Stimulated activated CD4-positive, alpha-beta T cell treated with anti-CD3 and anti-CD28 coated beads, Interleukin-1b, Interleukin-23, amount 100 ng/mL, for 1 hour (primary cell): Measurements from ENCODE around the gene SDSL.

Experiments used
- DNase-seq, 2 donors: peaks; one replicate each; pipeline ENCODE4 v3.0.0-alpha.2; 2020; ENCODE audit warnings: low read depth in 2 of 2

The SDSL gene, protein sequence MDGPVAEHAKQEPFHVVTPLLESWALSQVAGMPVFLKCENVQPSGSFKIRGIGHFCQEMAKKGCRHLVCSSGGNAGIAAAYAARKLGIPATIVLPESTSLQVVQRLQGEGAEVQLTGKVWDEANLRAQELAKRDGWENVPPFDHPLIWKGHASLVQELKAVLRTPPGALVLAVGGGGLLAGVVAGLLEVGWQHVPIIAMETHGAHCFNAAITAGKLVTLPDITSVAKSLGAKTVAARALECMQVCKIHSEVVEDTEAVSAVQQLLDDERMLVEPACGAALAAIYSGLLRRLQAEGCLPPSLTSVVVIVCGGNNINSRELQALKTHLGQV

DNA sequence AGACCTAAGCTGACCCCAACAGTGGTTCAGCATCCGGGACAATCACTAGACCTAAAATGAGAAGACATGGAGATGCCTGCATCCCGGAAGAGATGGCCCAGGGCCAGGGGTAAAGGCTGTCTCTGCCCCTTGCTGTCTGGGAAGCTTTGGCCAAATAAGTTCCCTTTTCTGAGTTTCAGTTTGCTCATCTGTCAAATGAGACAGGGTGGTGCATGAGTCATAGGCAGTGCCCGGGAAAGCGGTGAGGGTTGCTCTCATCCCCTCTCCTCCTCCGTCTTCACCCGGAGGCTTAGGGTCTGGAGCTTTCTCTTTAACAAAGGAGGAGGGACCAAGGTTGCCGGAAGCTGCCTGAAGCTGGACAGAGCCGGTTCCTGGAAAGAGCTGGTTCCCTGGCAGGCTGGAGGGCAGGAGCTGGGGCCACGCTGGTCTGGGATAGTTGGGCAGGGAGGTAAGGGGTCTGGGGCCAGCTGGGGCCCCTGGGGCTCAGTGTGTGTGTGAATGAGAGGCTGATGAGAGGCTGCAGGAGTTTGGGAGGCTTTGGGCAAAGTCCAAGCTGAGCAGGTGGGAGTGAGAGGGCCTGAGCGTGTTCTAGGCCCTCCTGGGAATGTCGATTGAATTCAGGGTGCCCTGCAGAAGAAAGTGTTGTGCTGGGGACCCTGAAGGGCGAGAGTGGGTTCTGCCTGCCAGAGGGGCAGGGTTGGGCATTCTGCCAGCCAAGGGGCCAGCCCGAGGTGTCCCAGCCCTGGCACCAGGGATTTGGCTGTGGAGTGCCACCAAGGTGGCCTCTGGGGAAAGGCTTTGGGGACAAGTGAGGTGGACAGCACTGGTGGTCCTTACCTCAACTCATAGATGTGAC is at the start of gene SDSL:
TSS of gene SDSL (plus strand) at position 351 of the 856 bp plus-strand sequence. CDS start 5,603 bp downstream, outside the sequence.
- DNase-seq, result no peak

DNA sequence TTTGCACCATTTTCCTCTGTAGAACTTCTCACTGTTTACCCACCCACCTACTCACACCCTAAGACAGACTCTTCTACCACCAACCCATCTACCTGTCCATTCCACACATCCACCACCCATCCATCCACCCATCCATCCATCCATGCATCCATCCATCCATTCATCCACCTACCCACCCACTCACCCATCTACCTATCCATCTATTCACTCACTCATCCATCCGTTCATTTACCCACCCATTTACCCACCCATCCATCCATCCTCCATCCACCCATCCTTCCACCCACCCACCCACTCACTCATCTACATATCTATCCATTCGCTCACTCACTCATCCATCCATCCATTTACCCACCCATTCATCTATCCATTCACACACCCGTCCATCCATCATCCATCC is 48.7 kb upstream of the SDSL start:
- no peak for DNase-seq

DNA sequence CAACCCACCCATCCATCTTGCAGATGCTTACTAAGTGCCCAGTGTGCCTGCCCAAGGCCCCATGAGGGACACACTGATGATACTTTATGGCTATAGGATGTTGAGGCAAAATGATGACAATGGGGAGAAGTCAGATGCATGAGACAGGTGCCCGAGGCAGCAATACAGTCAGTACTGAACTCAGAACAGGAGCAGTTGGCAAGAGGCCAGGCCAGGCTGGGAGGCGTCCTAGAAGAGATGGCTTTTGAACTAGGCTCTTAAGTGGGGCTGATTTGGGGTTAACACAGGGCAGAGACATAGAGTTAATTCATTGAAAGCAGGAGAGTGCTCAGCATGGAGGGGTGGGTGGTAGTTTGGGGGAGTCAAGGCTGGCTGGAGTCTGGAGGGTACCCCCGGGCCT is 48.2 kb upstream of the SDSL start:
- DNase-seq, result no peak

DNA sequence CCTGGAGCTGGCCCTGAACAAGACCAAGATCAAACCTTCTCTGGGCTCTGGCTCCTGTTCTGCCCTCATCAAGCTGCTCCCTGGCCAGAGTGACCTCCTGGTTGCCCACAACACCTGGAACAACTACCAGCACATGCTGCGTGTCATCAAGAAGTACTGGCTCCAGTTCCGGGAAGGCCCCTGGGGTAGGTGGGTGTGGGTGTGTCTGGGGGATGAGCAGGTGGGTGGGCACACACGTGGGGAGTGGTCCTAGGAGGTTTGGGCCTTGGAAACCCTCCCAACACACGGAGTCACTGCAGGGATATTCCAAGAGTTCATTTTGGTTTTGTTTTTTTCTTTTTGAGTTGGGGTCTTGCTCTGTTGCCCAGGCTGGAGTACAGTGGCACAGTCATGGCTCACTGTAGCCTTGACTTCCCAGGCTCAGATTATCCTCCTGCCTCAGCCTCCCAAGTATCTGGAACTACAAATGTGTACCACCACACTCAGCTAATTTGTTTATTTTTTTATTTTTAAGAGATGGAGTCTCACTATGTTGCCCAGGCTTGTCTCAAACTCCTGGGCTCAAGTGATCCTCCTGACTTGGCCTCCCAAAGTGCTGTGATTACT is 47.3 kb upstream of the SDSL start:
- DNase-seq, result no peak

DNA sequence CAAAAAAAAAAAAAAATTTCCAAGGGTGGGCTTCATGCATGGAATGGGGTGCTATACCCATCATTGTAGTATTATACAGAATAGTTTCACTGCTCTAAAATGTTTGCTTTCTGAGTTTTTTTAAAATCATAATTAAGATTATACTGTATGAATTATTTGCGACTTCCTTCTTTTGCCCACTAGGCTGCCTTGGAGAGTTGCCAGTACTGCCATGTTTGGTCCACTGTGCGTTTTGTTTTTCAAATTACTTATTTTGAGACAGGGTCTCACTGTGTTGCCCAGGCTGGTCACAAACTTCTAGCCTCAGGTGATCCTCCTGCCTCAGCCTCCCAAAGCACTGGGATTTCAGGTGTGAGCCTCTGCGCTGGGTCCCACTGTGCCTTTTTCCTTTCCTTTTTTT is 43.9 kb upstream of the SDSL start:
- no peak for DNase-seq

DNA sequence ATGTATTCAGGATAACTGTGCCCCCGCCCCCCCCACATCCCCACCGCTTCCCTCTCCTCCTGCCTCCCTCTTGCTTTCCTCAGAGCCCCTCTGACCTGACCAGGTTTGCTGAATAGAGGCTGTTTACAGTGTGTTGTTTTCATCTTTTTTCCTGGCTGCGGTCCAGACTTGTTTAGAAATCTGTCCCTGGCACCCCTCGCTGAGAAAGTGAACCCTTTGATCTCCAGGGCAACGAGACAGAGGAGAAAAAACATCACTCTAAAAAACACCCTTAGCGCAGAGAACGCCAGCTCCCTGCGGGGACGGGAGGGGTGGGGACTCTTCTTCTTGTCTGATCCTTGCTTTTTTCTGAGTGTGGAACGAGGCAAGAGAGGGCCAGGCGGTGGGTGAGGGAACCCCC is 41.0 kb upstream of the SDSL start:
- DNase-seq, result no peak

DNA sequence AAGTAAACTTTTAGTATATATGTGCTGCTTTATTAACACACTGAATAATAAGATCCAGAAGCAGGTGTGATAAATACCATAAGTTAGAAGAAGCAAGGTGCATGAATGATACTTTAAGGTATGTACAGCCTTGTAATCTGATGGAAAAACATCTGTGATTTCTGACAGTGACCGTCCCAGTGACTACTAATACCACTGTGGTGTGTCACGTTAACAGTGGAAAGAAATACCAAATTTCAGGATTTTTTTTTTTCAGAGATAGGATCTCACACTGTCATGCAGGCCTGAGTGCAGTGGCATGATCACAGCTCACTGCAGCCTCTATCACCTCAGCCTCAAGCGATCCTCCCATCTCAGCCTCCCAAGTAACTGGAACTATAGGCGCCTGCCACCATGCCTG is 40.0 kb upstream of the SDSL start:
- no peak for DNase-seq

DNA sequence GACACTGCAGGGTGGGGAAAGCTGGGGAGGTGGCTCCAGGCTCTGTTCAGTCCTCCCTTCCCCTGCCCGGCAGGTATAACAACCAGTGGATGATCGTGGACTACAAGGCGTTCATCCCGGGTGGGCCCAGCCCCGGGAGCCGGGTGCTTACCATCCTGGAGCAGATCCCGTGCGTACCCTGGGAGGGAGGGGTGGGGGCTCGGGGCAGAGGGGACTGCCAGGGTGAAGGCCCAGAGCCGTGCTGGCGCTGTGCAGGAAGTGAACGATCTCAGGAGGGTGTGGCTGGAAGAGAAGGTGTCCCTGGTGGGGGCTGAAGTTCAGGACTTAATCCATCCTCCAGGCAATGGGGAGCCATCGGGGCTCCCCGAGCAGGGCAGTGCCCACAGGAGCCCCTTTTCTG is 37.4 kb upstream of the SDSL start:
- DNase-seq, result no peak

DNA sequence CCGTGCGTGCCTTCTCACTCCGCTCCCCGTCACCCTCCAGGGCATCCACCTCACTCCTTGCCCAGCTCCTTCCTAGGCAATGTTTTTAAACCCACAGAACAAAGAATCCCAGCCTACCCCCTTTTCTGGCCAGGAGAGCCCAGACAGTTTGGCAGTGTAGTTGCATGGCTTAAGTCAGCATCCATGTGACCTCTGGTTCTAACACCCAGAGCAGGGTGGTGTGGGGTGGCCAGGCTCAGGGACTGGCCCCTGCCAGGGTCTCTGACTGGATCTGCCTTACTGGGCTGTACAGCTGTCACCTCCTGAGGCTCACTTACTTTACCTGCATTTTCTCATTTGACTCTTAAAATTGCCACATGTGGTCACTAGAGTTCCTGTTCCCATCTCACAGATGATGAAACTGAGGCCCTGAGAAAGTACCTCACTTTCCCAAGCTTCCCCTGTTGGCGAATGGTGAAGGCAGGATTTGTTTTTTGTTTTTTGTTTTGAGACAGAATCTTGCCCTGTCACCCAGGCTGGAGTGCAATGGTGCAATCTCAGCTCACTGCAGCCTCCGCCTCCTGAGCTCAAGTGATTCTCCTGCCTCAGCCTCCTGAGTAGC is 36.8 kb upstream of the SDSL start:
- no peak for DNase-seq

DNA sequence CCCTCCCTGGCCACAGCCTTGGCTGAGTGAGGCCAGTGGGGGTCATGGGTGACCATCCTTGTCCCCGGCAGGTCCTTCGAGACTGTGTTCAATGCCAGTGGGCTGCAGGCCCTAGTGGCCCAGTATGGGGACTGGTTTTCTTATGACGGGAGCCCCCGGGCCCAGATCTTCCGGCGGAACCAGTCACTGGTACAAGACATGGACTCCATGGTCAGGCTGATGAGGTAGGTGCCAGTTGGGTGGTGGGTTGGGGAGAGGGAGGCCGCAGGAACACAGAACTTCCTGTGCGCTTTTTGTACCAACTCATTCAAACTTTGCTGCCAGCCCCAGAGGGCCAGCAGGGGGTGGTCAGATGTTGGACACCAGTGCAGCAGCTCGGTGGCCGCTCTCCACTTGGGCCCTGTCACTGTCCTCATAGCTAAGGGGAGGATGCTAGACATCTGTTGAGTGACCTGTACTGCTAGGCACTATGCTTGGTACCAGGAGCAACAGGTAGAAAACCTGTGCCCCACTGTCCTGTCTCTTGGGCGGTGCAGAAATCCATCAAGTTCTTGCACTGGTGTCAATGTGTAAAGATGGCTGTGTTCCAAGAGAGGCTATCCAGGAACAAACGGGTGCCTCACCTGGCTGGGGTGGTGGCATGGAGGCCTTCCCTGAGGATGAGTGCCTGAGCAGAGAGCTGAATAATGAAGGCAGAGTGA is 35.2 kb upstream of the SDSL start:
- DNase-seq, result no peak

DNA sequence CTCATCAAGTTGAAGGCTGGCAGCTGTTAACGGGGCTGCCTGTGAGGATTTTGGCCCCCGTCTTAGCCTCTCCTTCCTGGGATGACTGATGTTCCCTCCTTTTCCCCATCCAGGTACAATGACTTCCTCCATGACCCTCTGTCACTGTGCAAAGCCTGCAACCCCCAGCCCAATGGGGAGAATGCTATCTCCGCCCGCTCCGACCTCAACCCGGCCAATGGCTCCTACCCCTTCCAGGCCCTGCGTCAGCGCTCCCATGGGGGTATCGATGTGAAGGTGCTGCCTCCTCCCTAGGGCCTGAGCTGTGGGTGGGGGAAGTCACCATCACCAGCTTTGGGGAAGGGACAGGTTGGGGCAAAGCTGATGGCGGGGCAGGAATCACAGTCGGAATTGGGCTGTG is 34.5 kb upstream of the SDSL start:
- no peak for DNase-seq

DNA sequence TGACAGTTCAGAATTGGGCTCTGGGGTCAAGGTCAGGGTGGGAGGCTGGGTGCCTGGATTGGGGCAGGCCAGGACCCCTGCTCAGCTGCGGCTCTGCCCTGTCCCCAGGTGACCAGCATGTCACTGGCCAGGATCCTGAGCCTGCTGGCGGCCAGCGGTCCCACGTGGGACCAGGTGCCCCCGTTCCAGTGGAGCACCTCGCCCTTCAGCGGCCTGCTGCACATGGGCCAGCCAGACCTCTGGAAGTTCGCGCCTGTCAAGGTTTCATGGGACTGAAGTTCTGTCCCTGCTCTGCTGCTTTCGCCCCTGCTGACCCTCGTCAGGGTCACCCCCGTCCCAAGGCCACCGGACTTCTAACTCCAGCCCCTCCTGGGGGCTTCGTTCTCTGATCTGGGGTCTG is 33.8 kb upstream of the SDSL start:
- DNase-seq, result no peak

DNA sequence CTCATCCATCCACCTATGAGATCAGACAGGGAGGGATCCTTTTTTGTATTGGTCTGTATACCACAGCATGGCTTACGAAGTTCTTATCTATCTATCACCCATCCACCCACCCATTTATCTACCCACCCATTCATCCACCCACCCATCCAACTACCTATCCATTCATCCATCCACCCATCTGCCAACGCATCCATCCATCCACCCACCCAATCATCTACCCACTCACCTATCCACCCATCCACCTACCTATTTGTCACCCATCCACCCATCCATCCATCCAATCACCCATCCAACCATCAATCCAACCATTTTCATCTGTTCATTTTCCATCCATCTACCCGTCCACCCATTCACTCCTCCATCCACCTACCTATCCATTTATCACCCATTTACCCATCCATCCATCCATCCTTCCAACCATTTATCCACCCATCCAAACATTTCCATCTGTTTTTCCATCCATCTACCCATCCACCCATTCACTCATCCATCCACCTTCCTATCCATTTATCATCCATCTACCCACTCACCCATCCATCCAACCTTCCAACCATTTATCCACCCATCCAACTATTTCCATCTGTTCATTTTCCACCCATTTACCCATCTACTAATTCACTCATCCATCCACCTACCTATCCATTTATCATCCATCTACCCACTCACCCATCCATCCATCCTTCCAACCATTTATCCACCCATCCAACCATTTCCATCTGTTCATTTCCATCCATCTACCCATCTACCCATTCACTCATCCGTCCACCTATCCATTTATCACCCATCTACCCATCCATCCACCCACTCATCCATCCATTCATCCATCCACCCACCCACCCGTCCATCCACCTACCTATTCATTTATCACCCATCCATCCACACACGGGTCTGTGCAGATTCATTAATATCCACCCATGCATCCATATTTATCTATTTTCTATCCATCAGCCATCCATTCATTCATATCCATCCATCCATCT is 31.8 kb upstream of the SDSL start:
- DNase-seq, result no peak

DNA sequence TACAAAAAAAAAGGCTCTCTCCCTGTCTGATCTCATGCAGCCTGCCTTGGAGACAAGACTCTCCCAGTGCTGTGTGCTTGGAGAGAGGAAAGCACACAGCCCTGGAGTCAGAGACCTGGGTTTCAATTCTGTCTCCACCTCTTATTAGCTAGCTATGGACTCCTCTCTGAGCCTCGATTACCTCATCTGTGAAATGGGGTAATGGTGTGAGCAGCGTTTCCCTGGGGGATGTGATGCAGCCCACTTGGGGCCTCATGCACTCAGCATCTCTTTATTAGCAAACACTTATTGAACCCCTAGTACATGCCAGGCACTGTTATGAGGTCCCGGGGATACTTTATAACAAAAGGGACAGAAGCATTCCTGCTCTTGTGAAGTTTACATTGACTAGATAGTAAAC is 31.0 kb upstream of the SDSL start:
- no peak for DNase-seq

DNA sequence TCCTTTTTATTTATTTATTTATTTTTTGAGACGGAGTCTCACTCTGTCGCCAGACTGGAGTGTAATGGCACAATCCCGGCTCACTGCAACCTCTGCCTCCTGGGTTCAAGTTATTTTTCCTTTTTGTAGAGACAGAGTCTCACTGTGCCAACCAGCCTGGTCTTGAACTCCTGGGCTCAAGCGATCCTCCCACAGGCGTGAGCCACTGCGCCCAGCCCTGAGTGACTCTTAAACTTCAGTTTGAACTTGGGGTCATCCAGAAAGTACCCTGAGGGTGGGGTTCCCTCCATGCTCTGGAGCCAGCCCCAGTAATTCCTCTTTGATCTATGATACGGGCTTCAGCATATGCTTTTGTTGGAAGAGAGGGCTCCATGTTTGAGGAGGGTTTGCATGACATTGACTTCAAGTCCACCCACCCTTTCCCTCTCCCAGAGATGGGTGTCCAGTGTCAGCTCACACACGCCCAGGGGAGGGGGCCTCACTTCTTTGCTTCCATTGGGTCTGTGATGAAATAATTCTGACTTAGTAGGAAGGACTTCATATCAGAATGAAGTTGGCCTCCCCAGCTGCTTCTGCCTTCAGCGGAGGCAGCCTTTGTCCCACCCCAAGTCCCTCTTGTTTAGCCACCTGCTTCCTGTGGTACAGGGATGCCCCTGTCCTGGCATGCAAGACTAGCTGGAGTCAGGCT is 30.4 kb upstream of the SDSL start:
- DNase-seq, result no peak

DNA sequence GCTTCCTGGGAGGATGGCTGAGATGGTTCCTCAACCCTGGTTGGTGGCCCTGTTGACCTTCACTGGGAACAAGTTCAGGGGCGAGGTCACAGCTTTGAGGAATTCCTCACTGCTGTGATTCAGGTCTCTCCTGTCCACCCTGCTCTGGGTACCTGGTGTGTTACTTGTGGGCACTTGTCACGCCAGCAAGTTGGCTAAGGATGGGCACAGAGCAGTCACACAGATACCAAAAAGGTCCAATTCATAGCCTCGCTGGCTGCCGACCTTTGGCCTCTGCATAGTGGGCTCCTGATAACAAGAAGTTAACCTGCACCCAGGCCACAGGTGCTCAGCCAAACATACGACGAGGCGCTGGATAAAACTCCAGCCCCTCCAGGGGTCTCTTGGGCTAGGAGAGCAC is 29.7 kb upstream of the SDSL start:
- DNase-seq, result no peak

DNA sequence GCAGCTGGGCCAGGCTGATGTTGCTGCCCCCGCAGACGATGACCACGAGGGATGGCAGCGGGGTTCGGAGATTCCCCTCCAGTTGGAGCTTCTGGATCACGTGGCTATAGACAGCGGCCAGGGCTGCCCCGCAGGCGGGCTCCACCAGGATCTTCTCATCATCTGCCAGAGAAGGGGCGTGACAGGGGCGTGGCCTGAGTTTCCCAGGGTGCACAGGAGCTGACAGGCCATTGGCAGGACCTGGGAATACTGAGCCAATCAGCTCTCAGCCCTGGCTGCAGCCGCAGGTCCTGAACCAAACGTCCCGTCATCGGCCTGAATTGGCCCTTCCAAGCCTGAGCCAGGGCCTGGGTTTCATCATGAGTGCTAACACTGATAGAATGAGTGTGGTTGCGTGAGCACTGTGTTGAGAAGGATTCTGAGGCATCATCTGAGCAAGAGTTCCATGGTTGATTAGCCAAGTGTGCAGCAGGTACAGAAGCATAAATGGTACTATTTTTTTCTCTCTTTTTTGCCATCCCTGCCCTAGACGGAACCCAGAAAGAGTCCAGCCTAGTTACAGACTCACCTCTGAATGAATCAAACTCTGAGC is 29.1 kb upstream of the SDSL start:
- DNase-seq, result no peak

DNA sequence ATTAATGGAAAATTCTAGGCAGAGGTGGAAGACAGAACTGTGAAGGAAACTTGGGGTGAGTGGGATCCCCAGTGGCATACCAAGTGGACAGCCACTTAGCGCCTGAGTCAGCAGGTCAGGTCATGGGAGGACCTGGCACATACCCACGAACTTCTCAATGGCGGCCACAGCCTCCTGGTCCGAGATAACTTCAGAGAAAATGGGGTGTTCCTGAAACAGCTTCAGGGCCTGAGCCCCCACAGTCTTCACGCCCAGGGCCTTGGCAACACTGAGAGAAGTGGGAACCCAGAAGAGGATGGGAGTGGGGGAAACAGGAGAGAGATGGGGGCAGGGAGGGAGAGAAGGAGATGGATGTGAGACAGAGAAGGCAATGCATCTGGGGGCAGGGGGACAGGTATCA is 28.4 kb upstream of the SDSL start:
- DNase-seq, result no peak

DNA sequence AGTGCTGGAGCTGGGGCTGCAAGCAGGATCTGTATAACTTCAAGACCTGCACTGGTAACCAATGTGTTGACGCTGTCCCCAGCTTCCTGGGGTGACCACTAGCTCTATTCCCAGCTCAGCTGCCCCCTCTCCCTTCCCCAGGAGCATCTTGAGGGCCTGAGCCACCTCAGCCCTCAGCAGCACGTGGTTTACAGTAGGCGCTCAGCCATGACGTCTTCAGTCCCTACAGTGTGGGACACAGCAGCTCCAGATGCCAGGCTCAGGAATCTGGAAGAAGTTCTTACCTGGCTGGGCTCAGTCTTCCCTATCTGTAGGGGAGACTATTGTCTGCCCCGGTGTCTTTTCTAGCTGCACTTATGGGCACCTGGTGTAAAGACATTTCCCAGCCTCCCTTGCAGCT is 27.1 kb upstream of the SDSL start:
- DNase-seq, result no peak

DNA sequence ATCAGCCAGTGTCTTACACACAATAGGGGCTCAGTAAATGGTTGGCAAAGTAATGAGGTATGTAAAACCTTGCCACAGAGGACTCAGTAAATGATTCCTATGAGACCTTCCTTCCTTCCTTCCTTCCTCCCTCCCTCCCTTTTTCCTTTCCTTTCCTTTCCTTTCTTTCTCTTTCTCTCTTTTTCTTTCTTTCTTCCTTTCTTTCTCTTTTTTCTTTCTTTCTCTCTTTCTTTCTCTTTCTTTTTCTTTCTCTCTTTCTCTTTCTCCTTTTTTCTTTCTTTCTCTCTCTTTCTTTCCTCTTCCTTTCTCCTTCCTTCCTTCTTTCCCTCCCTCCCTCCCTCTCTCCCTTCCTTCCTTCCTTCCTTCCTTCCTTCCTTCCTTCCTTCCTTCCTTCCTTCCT is 26.0 kb upstream of the SDSL start:
- no peak for DNase-seq
